M059J (cell line): Measurements from ENCODE around the gene SLC4A7. TPM values are rescaled to one million over a fixed set of nuclear protein-coding genes. Genes with fewer than 3 reads are reported as not detected.
"Not testable (repeated sequence)": the region's sequence is repeated elsewhere in the genome, so short reads cannot be mapped to it uniquely, and the experiment has no call there.

Source experiments
- DNase-seq: peaks from one replicate; pipeline ENCODE4 v3.0.0-alpha.2; 2012; ENCODE audit warnings: low read depth
- total RNA-seq: library from RNA; depleted of rRNA; stranded (reverse); fragments of >200 nt; shearing (Covaris generic); gene quantifications from 2 replicates; pipeline ENCODE4 v1.2.3, GENCODE V29; 2014

SLC4A7 gene
- total RNA-seq, 1 experiment from 2014 or later = 50.1 TPM

- no peak for DNase-seq
These were observed 54.3 kb downstream of the SLC4A7 start for GRCh38 chr3:27429909-27430308.

DNA sequence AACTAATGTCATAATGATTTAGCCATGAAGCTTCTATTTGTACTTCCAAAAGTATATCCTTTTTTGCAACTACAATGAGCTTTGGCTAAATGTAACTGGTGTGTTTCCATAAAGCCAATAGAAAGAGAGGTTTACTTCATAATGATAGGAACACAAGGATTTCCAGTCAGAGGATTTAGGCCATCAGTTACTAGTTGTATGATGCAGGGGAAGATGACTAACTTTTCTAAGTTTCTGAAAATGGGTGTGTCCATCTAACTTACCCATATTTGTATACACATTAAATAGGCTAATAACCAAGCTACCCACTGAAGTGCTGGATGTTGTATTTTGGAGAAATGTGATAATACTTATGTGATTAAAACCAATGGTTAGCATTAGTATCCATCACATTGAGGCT lies 55.7 kb downstream of the SLC4A7 start:
- DNase-seq = no peak

DNA sequence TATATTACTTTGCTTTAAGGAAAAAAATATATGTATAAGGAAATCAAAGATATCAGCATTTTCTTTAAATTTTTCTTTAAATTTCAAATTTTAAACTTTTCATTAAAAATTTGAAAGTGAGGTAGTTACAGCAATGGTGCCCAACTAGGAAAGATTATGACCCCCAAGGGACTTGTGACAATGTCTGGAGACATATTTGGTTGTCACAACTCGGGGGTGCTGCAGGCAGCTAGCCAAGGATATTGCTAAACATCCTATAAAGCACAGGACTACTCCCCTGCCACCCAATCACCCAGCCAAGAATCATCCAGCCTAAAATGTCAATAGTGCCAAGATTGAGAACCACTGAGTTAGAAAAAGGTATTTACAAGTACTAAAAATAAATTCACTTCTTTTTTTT lies 57.3 kb downstream of the SLC4A7 start:
- DNase-seq = no peak

DNA sequence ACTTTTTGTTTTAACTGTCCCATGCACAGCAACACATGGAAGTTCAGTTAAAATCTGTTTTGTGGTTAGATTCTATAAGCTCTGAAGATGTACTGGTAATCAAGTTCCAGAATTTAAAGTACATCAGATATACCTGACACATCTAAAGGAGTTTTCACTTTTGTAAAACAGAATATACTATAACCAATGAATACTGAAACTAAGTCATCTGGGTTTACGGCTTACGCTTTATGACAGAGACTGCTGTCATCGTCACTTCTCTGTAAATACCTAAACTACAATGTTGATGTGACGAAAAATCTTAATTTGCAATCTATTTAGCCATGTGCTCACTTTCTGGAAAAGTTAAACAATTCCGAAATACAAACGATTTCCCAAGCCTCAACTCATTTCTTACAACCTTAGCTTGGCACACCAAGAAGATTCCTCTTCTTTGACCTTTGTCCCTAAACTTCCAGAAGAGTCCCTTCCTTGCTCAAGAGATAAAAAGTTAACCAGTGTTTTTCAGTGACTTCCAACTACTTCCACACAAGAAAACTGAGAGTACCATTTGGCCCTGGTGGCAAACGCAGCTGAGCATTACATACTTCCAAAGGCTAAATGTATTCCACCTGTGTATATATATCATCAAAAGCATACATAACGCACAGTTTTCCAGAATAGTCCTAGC lies 58.2 kb downstream of the SLC4A7 start:
- DNase-seq = no peak

- not testable (repeated sequence) for DNase-seq
These were observed 59.2 kb downstream of the SLC4A7 start for GRCh38 chr3:27424812-27425521.

- DNase-seq = peak; percentile 52
These were observed 60.7 kb downstream of the SLC4A7 start for GRCh38 chr3:27423463-27423862.

DNA sequence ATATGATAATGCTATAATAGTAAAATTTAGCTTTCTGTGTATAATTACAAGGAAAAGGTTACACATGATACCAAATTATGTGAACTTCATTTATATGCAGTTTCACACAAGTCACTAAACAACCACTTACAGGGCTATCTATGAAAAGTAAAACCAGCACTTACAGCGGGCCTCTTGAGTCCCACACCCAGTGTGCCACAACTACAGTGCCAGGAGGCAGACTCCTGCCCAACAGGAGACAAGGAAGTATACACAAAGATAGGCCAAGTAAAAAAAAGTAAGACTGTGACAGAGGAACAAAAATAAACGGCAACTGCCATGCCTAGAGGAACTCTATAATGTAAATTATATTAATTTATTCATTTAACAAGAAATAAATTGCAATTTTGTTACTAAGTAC lies 61.6 kb downstream of the SLC4A7 start:
- DNase-seq = no peak

- no peak for DNase-seq
These were observed 69.0 kb downstream of the SLC4A7 start for GRCh38 chr3:27415202-27415601.

GRCh38 chr3:27392950-27393679 lies 91.1 kb downstream of the SLC4A7 start:
- no peak for DNase-seq

DNA sequence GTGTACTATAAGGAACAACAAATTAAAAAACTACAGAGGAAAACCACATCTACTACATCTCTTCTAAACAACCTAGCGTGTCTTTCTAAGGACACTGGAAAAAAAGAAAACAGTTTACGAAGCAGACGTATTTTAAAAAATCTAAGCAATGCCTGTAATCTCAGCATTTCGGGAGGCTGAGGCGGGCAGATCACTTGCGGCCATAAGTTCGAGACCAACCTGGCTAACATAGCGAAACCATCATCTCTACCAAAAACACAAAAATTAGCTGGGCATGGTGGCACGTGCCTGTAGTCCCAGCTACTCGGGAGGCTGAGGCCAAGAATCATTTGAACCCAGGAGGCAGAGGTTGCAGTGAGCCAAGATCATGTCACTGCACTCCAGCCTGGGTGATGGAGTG lies 91.8 kb downstream of the SLC4A7 start:
- DNase-seq = not testable (repeated sequence)

- no peak for DNase-seq
These were observed 92.4 kb downstream of the SLC4A7 start for GRCh38 chr3:27391796-27392195.

DNA sequence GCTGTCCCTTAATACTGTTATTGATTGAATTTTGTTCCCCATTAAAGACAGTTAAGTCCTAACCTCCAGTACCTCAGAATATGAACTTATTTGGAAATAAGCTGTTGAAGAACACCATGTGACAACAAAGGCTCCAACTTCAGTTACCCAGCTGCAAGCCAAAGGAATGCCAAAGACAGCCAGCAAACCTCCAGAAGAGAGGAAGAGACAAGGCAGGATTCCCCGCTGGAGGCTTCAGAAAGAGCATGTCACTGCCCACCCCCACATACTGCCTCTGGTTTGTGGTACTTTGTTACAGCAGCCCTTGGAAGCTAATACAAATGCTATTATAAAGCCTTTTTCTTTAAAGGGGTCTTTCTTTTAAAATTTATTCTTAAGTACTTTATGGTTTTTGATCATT lies 96.6 kb downstream of the SLC4A7 start:
- DNase-seq = no peak

GRCh38 chr3:27385504-27385903 lies 98.7 kb downstream of the SLC4A7 start:
- DNase-seq = no peak

DNA sequence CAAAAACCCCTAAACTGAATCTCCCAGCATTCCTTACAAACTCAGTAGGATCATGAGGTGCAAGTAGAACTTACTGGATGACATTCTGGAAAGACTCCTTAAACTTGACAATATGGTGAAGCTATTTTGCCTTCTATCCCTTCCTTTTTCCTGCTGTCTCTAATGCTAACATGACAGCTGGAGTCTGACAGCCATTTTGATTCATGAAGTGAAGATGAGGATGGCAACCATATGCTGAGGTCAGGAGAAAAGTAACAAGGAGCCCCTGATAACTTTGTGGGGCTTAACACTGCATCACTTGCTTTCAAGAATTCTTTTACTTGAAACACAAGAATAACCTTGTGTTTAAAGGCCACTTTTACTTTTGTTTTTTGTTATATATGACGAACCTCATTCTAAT lies 100.0 kb downstream of the SLC4A7 start:
- no peak for DNase-seq

GRCh38 chr3:27380433-27381357 lies 103.5 kb downstream of the SLC4A7 start:
- no peak for DNase-seq

DNA sequence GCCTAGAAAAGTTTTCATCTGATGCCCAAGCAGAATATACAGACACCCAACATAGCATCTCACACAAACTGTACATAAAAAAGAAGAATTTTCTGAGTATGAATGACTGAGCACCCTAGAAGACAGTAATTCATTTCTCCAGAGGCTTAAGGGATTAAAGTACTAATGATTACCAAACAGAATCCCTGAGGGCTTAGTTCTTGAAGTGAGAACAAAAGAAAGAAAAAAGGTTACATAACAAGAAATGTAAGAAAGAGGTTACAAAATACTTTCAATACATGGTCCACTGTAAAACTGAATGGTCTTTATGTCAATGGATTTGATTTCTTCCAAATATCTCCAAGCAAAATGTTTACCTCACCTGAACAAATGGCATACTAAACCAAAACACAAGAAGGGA lies 105.9 kb downstream of the SLC4A7 start:
- no peak for DNase-seq

GRCh38 chr3:27376109-27376772 lies 107.9 kb downstream of the SLC4A7 start:
- no peak for DNase-seq

GRCh38 chr3:27368831-27369607 lies 115.2 kb downstream of the SLC4A7 start, which contains the start of gene NEK10:
Gene NEK10 (minus strand): TSS chr3:27369383. CDS start chr3:27352882, 16,501 bp downstream.
- DNase-seq = no peak

GRCh38 chr3:27366062-27366591 lies 118.1 kb downstream of the SLC4A7 start:
- no peak for DNase-seq
